Activated B cell treated with CpG ODN at 0.5 μM for 24 hours (primary cell): ENCODE results near the gene INSIG1. TPM values are rescaled to one million over a fixed set of nuclear protein-coding genes. Genes with fewer than 3 reads are reported as not detected.

ENCODE experiments used
- ATAC-seq: fragments of 200-7000 bp; cut with Tn5 transposase; one replicate; pipeline ENCODE4 v1.10.0; 2021; ENCODE audit warnings: low read depth, mild to moderate bottlenecking, moderate library complexity
- CTCF ChIA-PET: fragments of 350-600 bp; sonication (Branson Sonifier 250); formaldehyde crosslinking; loops from one replicate; lab custom pipeline; 2021; ENCODE audit warnings: antibody characterized with exemption; lab: Charles Lee
- POLR2A ChIA-PET: fragments of 350-600 bp; sonication (Branson Sonifier 250); formaldehyde crosslinking; loops from one replicate; lab custom pipeline; 2021; ENCODE audit warnings: antibody characterized with exemption; lab: Charles Lee
- DNase-seq: peaks from one replicate; pipeline ENCODE4 v3.0.0; 2022
- H3K27ac Mint-ChIP-seq: one replicate; pipeline ENCODE4 v1.8.0; 2020; ENCODE audit warnings: mixed read lengths
- H3K27me3 Mint-ChIP-seq: one replicate; pipeline ENCODE4 v1.8.0; 2021; ENCODE audit warnings: mixed read lengths
- H3K36me3 Mint-ChIP-seq: one replicate; pipeline ENCODE4 v1.8.0; 2021; ENCODE audit warnings: low read depth, mixed read lengths
- H3K4me1 Mint-ChIP-seq: one replicate; pipeline ENCODE4 v1.8.0; 2021; ENCODE audit warnings: mixed read lengths
- H3K4me3 Mint-ChIP-seq: one replicate; pipeline ENCODE4 v1.8.0; 2020; ENCODE audit warnings: mild to moderate bottlenecking, mixed read lengths
- H3K9me3 Mint-ChIP-seq: one replicate; pipeline ENCODE4 v1.8.0; 2020; ENCODE audit warnings: mixed read lengths
- CTCF ChIP-seq: fragments of 200-600 bp; IDR thresholded peaks from one replicate; pipeline ENCODE4 v1.8.0; 2022; ENCODE audit warnings: antibody characterized with exemption, mild to moderate bottlenecking
- intact Hi-C: fragments of 100-400 bp; cut with micrococcal nuclease; formaldehyde crosslinking; loops from one replicate; pipeline ENCODE4 v1.15.1; 2024
- total RNA-seq: library from RNA; stranded (reverse); gene quantifications from 2 replicates; pipeline ENCODE4 v1.2.3, GENCODE V29; 2022

INSIG1 gene
- total RNA-seq, 1 donor from 2014 or later, result 79.6 TPM

- ChIA-PET POLR2A (no interaction called here), CTCF (no interaction called here)
- ATAC-seq (no peak), DNase-seq (peak; percentile 12)
- Mint-ChIP-seq H3K27me3 (peaks cover 3% of the 10 kb centered on the region), H3K36me3 (no peaks in the 10 kb centered on the region), H3K4me3 (no peak overlapping the region), H3K9me3 (no peaks in the 10 kb centered on the region), H3K27ac (no peak overlapping the region), H3K4me1 (peaks cover 32% of the 10 kb centered on the region)
- TF ChIP-seq CTCF, result no peak
- intact Hi-C loops, result no loop called here
Measured at GRCh38 chr7:155284496-155285274, 13.0 kb upstream of the INSIG1 start.

GRCh38 chr7:155285423-155285822 lies 12.3 kb upstream of the INSIG1 start:
- Mint-ChIP-seq H3K27me3 (peaks cover 3% of the 10 kb centered on the region), H3K4me1 (peaks cover 32% of the 10 kb centered on the region), H3K36me3 (no peaks in the 10 kb centered on the region), H3K4me3 (no peak overlapping the region), H3K9me3 (no peaks in the 10 kb centered on the region), H3K27ac (no peak overlapping the region)
- ChIA-PET POLR2A (no interaction called here), CTCF (no interaction called here)
- no peak for TF ChIP-seq CTCF
- intact Hi-C loops, result no loop called here
- DNase-seq (peak; percentile 7), ATAC-seq (no peak)

GRCh38 chr7:155285833-155286232 lies 11.8 kb upstream of the INSIG1 start:
- POLR2A ChIA-PET, result no interaction called here
- no peak overlapping the region for H3K27ac Mint-ChIP-seq
- no peak for TF ChIP-seq CTCF

GRCh38 chr7:155286686-155287085 lies 11.0 kb upstream of the INSIG1 start:
- H3K4me3 Mint-ChIP-seq, result no peak overlapping the region
- no peak for ATAC-seq
- H3K27ac Mint-ChIP-seq, result no peak overlapping the region

More at GRCh38 chr7:155285833-155286232, 11.8 kb upstream of the INSIG1 start:
- Mint-ChIP-seq H3K36me3 (no peaks in the 10 kb centered on the region), H3K27me3 (peaks cover 7% of the 10 kb centered on the region), H3K4me3 (no peak overlapping the region), H3K9me3 (no peaks in the 10 kb centered on the region), H3K4me1 (peaks cover 32% of the 10 kb centered on the region)
- ATAC-seq (no peak), DNase-seq (peak; percentile 11)
- CTCF ChIA-PET, result no interaction called here
- intact Hi-C loops, result no loop called here

More at GRCh38 chr7:155286686-155287085, 11.0 kb upstream of the INSIG1 start:
- ChIA-PET CTCF (interaction anchor here (0.9 kb wide), 1 partner anchor 333 kb away, joined by 3 read pairs; no protein-coding TSS in a partner anchor), POLR2A (no interaction called here)
- Mint-ChIP-seq H3K4me1 (peaks cover 32% of the 10 kb centered on the region), H3K27me3 (peaks cover 7% of the 10 kb centered on the region), H3K36me3 (no peaks in the 10 kb centered on the region), H3K9me3 (no peaks in the 10 kb centered on the region)
- intact Hi-C loops, result no loop called here
- TF ChIP-seq CTCF, result no peak
- DNase-seq, result no peak
